K562 (cell line): ENCODE data around the gene NOTCH1. TPM values are rescaled to one million over a fixed set of nuclear protein-coding genes. Genes with fewer than 3 reads are reported as not detected.
A peak's percentile ranks its signal among the peaks of the same experiment; 100 is the strongest.

ENCODE experiments used
- CREB1 ChIP-seq, 2 experiments: sonication (generic) in 1 of 2; formaldehyde crosslinking in 1 of 2; IDR thresholded peaks; 2 replicates each; pipeline versions ENCODE4 v1.6.1 to v1.8.0; 2012 to 2022; ENCODE audit warnings: inconsistent platforms in 1 of 2, mild to moderate bottlenecking in 1 of 2, missing genetic modification reagents in 1 of 2, moderate library complexity in 1 of 2
- DPF2 ChIP-seq: fragments of 450-650 bp; IDR thresholded peaks from 2 replicates; pipeline ENCODE4 v1.6.1; 2016
- E2F4 ChIP-seq: sonication (generic); formaldehyde crosslinking; IDR thresholded peaks from 2 replicates; pipeline ENCODE4 v1.8.0; 2022; ENCODE audit warnings: mild to moderate bottlenecking, low read depth, missing genetic modification reagents
- EZH2 ChIP-seq: IDR thresholded peaks from 2 replicates; pipeline ENCODE4 v1.6.1; 2012; ENCODE audit warnings: low read depth, mild to moderate bottlenecking, inconsistent platforms, low read length, borderline replicate concordance
- FOXP1 ChIP-seq: sonication (generic); formaldehyde crosslinking; IDR thresholded peaks from 2 replicates; pipeline ENCODE4 v1.8.0; 2022; ENCODE audit warnings: mild to moderate bottlenecking, missing genetic modification reagents
- HDAC8 ChIP-seq: fragments of 450-650 bp; IDR thresholded peaks from 2 replicates; pipeline ENCODE4 v1.6.1; 2016; ENCODE audit warnings: mild to moderate bottlenecking, missing genetic modification characterization, moderate library complexity, missing compliant biosample characterization
- KLF10 ChIP-seq: fragments of 250-450 bp; sonication (Bioruptor Pico); IDR thresholded peaks from 2 replicates; pipeline ENCODE4 v1.6.1; 2021; ENCODE audit warnings: matching md5 sums
- MCM5 ChIP-seq: fragments of 450-650 bp; IDR thresholded peaks from 2 replicates; pipeline ENCODE4 v1.6.1; 2016; ENCODE audit warnings: low read depth
- OTX1 ChIP-seq: fragments of 450-650 bp; formaldehyde crosslinking; IDR thresholded peaks from 2 replicates; pipeline ENCODE4 v1.4.0; 2022; ENCODE audit warnings: mild to moderate bottlenecking
- POLR2H ChIP-seq: IDR thresholded peaks from 2 replicates; pipeline ENCODE4 v1.6.1; 2016; ENCODE audit warnings: missing genetic modification characterization, low read depth, mild to moderate bottlenecking, control low read depth, missing compliant biosample characterization, moderate library complexity
- RBM14 ChIP-seq: fragments of 200-400 bp; formaldehyde crosslinking; IDR thresholded peaks from 2 replicates; pipeline ENCODE4 v1.6.1; 2018; ENCODE audit warnings: low read depth, mild to moderate bottlenecking, low read length, moderate library complexity, borderline replicate concordance; ENCODE audit not compliant: insufficient read depth
- RCOR1 ChIP-seq, 2 experiments: IDR thresholded peaks; 2 replicates each; pipeline ENCODE4 v1.6.1; 2012; ENCODE audit warnings: low read depth in 2 of 2, low read length in 2 of 2, borderline replicate concordance in 1 of 2, improper control_type of control experiment in 1 of 2
- REST ChIP-seq, 2 experiments: fragments of 450-650 bp; formaldehyde crosslinking in 1 of 2; IDR thresholded peaks; 2 replicates each; pipeline versions ENCODE4 v1.4.0 to v1.6.1; 2014 to 2020; ENCODE audit warnings: mild to moderate bottlenecking in 2 of 2, borderline replicate concordance in 1 of 2, low read depth in 1 of 2
- SAFB2 ChIP-seq: fragments of 200-400 bp; formaldehyde crosslinking; IDR thresholded peaks from 2 replicates; pipeline ENCODE4 v1.6.1; 2018; ENCODE audit warnings: borderline replicate concordance, low read length, low read depth, moderate library complexity; ENCODE audit not compliant: severe bottlenecking
- SMARCB1 ChIP-seq: IDR thresholded peaks from 2 replicates; pipeline ENCODE4 v1.6.1; 2011; ENCODE audit warnings: improper control_type of control experiment, low read depth; ENCODE audit not compliant: insufficient read length
- SOX6 ChIP-seq: fragments of 450-650 bp; IDR thresholded peaks from 2 replicates; pipeline ENCODE4 v1.6.1; 2014; ENCODE audit warnings: mild to moderate bottlenecking
- WHSC1 ChIP-seq: IDR thresholded peaks from one replicate; pipeline ENCODE4 v1.6.1; 2012; ENCODE audit warnings: low read length, control low read depth, inconsistent platforms
- ZNF436 ChIP-seq: fragments of 250-450, 450-650 bp; sonication (Bioruptor Pico); formaldehyde crosslinking; IDR thresholded peaks from 2 replicates; pipeline ENCODE4 v1.7.0; 2020; ENCODE audit warnings: mild to moderate bottlenecking
- ZNF584 ChIP-seq: fragments of 200-800 bp; sonication (Bioruptor generic); IDR thresholded peaks from 2 replicates; pipeline ENCODE4 v1.6.1; 2016; ENCODE audit warnings: low read depth, mild to moderate bottlenecking, missing genetic modification characterization, missing compliant biosample characterization
- ZZZ3 ChIP-seq: fragments of 450-650 bp; IDR thresholded peaks from 2 replicates; pipeline ENCODE4 v1.6.1; 2016; ENCODE audit warnings: antibody characterized with exemption, mild to moderate bottlenecking, moderate library complexity
- polyA plus RNA-seq, 8 experiments: library from polyadenylated mRNA; depleted of rRNA in 4 of 8; stranded (reverse) in 5 of 8; unstranded in 3 of 8; fragments of >200 nt; fragmentation: Nextera tagmentation in 2 of 8; fragmentation: Illumina TruSeq in 1 of 8; extraction: Ambion mirVana in 2 of 8; extraction: Trizol in 1 of 8; gene quantifications; 2 replicates each; pipeline versions ENCODE4 v1.2.1 to v1.2.3, GENCODE V29; 2011 to 2014; ENCODE audit warnings: inconsistent platforms in 1 of 8, missing spikeins in 1 of 8
- total RNA-seq, 7 experiments: library from RNA; depleted of rRNA in 6 of 7; stranded (reverse); fragments of >200 nt in 6 of 7; fragmentation: Illumina TruSeq in 2 of 7; extraction: Trizol in 2 of 7; gene quantifications; 2 replicates each; pipeline versions ENCODE4 v1.2.1 to v1.2.3, GENCODE V29; 2011 to 2021; ENCODE audit warnings: low replicate concordance in 1 of 7

The NOTCH1 gene
- total and polyA plus RNA-seq, 9 of the 15 experiments (the other 6 are each of a cell fraction or from before 2014, with no cell fraction given), result 0.03 to 31.4 (median 2.3) TPM

- no peak for TF ChIP-seq E2F4 (CRISPR knock-in tag)
- no peak for TF ChIP-seq RCOR1 (IDR thresholded peaks at IDR 0.05; ENCODE audit: borderline replicate concordance in 1 of 2, low read depth in 2 of 2, low read length in 2 of 2)
- no peak for TF ChIP-seq KLF10 (CRISPR knock-in tag)
- no peak for TF ChIP-seq ZNF584
- no peak for TF ChIP-seq CREB1 (IDR thresholded peaks at IDR 0.05)
- TF ChIP-seq CREB1 (CRISPR knock-in tag; IDR thresholded peaks at IDR 0.05), result 0 out of 2 replicates have a peak, but pooled peaks have one; percentile 38
- TF ChIP-seq SAFB2, result no peak
- TF ChIP-seq MCM5, result no peak
- no peak for TF ChIP-seq POLR2H
- no peak for TF ChIP-seq WHSC1
- TF ChIP-seq HDAC8, result no peak
- TF ChIP-seq DPF2, result peak; percentile 40; the same call in 1 of the 2 replicates
- TF ChIP-seq FOXP1 (CRISPR knock-in tag), result no peak; the same call in 1 of the 2 replicates
- TF ChIP-seq SMARCB1, result no peak
- no peak for TF ChIP-seq ZNF436
- no peak for TF ChIP-seq ZZZ3
- TF ChIP-seq SOX6, result no peak; the same call in 1 of the 2 replicates
- no peak for TF ChIP-seq OTX1 (CRISPR knock-in tag)
- TF ChIP-seq EZH2, result no peak
- no peak for TF ChIP-seq RBM14
- no peak for TF ChIP-seq REST (IDR thresholded peaks at IDR 0.05; ENCODE audit: borderline replicate concordance)
- TF ChIP-seq REST (CRISPR knock-in tag; IDR thresholded peaks at IDR 0.05; ENCODE audit: low read depth), result 0 out of 2 replicates have a peak, but pooled peaks have one; percentile 51
Measured at GRCh38 chr9:136483589-136484152, 62.2 kb downstream of the NOTCH1 start (continued).
